ENCODE data around the gene RTN4RL2.

DNA sequence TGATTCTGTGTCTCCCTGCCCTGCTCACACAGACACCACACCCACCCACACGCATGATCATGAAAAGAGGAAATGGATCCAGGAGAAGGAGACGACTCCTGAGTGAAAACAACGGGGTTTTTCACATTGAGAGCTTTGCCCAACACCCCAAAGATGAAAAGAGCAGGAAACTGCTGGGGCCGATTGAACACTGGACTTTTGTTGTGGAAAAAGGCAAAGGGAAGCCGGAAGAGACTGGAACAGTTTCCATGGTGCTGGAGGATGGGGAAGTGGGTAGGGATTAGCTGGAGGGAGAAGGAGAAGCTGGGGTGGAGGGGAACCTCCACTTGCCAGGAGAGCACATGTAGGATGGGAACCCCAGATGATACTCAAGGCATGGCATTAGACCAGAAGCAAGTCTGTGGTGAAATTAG, 28.2 kb upstream of the RTN4RL2 start:
- TF ChIP-seq, protein P1, sequence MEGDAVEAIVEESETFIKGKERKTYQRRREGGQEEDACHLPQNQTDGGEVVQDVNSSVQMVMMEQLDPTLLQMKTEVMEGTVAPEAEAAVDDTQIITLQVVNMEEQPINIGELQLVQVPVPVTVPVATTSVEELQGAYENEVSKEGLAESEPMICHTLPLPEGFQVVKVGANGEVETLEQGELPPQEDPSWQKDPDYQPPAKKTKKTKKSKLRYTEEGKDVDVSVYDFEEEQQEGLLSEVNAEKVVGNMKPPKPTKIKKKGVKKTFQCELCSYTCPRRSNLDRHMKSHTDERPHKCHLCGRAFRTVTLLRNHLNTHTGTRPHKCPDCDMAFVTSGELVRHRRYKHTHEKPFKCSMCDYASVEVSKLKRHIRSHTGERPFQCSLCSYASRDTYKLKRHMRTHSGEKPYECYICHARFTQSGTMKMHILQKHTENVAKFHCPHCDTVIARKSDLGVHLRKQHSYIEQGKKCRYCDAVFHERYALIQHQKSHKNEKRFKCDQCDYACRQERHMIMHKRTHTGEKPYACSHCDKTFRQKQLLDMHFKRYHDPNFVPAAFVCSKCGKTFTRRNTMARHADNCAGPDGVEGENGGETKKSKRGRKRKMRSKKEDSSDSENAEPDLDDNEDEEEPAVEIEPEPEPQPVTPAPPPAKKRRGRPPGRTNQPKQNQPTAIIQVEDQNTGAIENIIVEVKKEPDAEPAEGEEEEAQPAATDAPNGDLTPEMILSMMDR (IDR thresholded peaks at IDR 0.05; ENCODE audit: extremely low read depth in 1 of 2, insufficient read depth in 1 of 2, low read depth in 1 of 2, low read length in 2 of 2), result no peak
- no peak for TF ChIP-seq POLR2A (IDR thresholded peaks at IDR 0.05; ENCODE audit: low read depth, low read length)
- TF ChIP-seq MYC (IDR thresholded peaks at IDR 0.05; ENCODE audit: low read depth, low read length), result no peak
- no peak for TF ChIP-seq FOS (IDR thresholded peaks at IDR 0.05; ENCODE audit: borderline replicate concordance, insufficient read depth, low read length)
- no peak for TF ChIP-seq POLR2AphosphoS5 (IDR thresholded peaks at IDR 0.05; ENCODE audit: insufficient read depth, low read depth, low read length)

Data from endothelial cell of umbilical vein (primary cell).